HepG2 (cell line): ENCODE measurements around the gene TH. TPM values are rescaled to one million over a fixed set of nuclear protein-coding genes. Genes with fewer than 3 reads are reported as not detected.

Experiments used
- CEBPG ChIP-seq: IDR thresholded peaks from 2 replicates; pipeline ENCODE4 v1.6.1; 2016
- CREM ChIP-seq, 2 experiments: sonication (generic) in 1 of 2; formaldehyde crosslinking in 1 of 2; IDR thresholded peaks; 2 replicates each; pipeline versions ENCODE4 v1.4.0 to v1.6.1; 2016 to 2020; ENCODE audit warnings: antibody characterized with exemption in 1 of 2, mild to moderate bottlenecking in 1 of 2, missing genetic modification reagents in 1 of 2
- EED ChIP-seq: sonication (generic); formaldehyde crosslinking; IDR thresholded peaks from 2 replicates; pipeline ENCODE4 v1.5.0; 2020; ENCODE audit warnings: mild to moderate bottlenecking, missing genetic modification reagents
- GTF2F1 ChIP-seq: fragments of 150-350 bp; IDR thresholded peaks from 2 replicates; pipeline ENCODE4 v1.6.1; 2014; ENCODE audit warnings: low read length
- HINFP ChIP-seq: sonication (generic); formaldehyde crosslinking; IDR thresholded peaks from 2 replicates; pipeline ENCODE4 v1.4.0; 2020; ENCODE audit warnings: low read depth, mild to moderate bottlenecking, missing genetic modification reagents
- MAF1 ChIP-seq: sonication (generic); formaldehyde crosslinking; IDR thresholded peaks from 2 replicates; pipeline ENCODE4 v1.5.0; 2020; ENCODE audit warnings: missing genetic modification reagents, borderline replicate concordance
- MLX ChIP-seq: IDR thresholded peaks from 2 replicates; pipeline ENCODE4 v1.6.1; 2016
- NR2F6 ChIP-seq, 2 experiments: IDR thresholded peaks; 2 replicates each; pipeline ENCODE4 v1.6.1; 2016; ENCODE audit warnings: antibody characterized with exemption in 1 of 2, mild to moderate bottlenecking in 1 of 2
- RBFOX2 ChIP-seq: fragments of 200-400 bp; formaldehyde crosslinking; IDR thresholded peaks from 2 replicates; pipeline ENCODE4 v1.6.1; 2017; ENCODE audit warnings: low read depth, mild to moderate bottlenecking, low read length
- REXO4 ChIP-seq: sonication (generic); formaldehyde crosslinking; IDR thresholded peaks from 2 replicates; pipeline ENCODE4 v1.8.0; 2022; ENCODE audit warnings: missing genetic modification reagents, mild to moderate bottlenecking, borderline replicate concordance
- SMAD9 ChIP-seq: sonication (generic); formaldehyde crosslinking; IDR thresholded peaks from 2 replicates; pipeline ENCODE4 v1.5.1; 2020; ENCODE audit warnings: mild to moderate bottlenecking, missing genetic modification reagents
- TBX2 ChIP-seq: sonication (generic); formaldehyde crosslinking; IDR thresholded peaks from 2 replicates; pipeline ENCODE4 v1.5.0; 2020; ENCODE audit warnings: missing genetic modification reagents, mild to moderate bottlenecking, borderline replicate concordance
- TFE3 ChIP-seq: IDR thresholded peaks from 2 replicates; pipeline ENCODE4 v1.6.1; 2016
- TOPORS ChIP-seq: sonication (generic); formaldehyde crosslinking; IDR thresholded peaks from 2 replicates; pipeline ENCODE4 v1.8.0; 2023; ENCODE audit warnings: mild to moderate bottlenecking, missing genetic modification reagents
- ZNF224 ChIP-seq: sonication (generic); formaldehyde crosslinking; IDR thresholded peaks from 2 replicates; pipeline ENCODE4 v1.5.0; 2020; ENCODE audit warnings: mild to moderate bottlenecking, missing genetic modification reagents
- ZNF33B ChIP-seq: sonication (generic); formaldehyde crosslinking; IDR thresholded peaks from 2 replicates; pipeline ENCODE4 v1.5.1; 2020; ENCODE audit warnings: mild to moderate bottlenecking, missing genetic modification reagents
- ZNF460 ChIP-seq: sonication (generic); formaldehyde crosslinking; IDR thresholded peaks from 2 replicates; pipeline ENCODE4 v1.5.1; 2020; ENCODE audit warnings: missing genetic modification reagents, mild to moderate bottlenecking, borderline replicate concordance
- ZNF609 ChIP-seq: sonication (generic); formaldehyde crosslinking; IDR thresholded peaks from 2 replicates; pipeline ENCODE4 v1.4.0; 2020; ENCODE audit warnings: mild to moderate bottlenecking, missing genetic modification reagents, borderline replicate concordance
- ZNF784 ChIP-seq: sonication (generic); formaldehyde crosslinking; IDR thresholded peaks from 2 replicates; pipeline ENCODE4 v1.5.1; 2020; ENCODE audit warnings: missing genetic modification reagents, mild to moderate bottlenecking, borderline replicate concordance
- ZNF788 ChIP-seq: sonication (generic); formaldehyde crosslinking; IDR thresholded peaks from 2 replicates; pipeline ENCODE4 v1.5.0; 2020; ENCODE audit warnings: mild to moderate bottlenecking, missing genetic modification reagents, borderline replicate concordance
- polyA plus RNA-seq, 8 experiments: library from polyadenylated mRNA; depleted of rRNA in 3 of 8; stranded (reverse) in 7 of 8; unstranded in 1 of 8; fragments of >200 nt; fragmentation: Illumina TruSeq in 4 of 8; extraction: Trizol in 4 of 8; gene quantifications; 2 replicates each; pipeline versions ENCODE4 v1.2.1 to v1.2.3, GENCODE V29; 2011 to 2016; ENCODE audit warnings: low read depth in 4 of 8, missing spikeins in 1 of 8, mixed read lengths in 1 of 8; ENCODE audit not compliant: insufficient read depth in 1 of 8
- total RNA-seq, 5 experiments: library from RNA; depleted of rRNA; stranded (reverse); fragments of >200 nt; fragmentation: Illumina TruSeq; extraction: Trizol; gene quantifications; 2 replicates each; pipeline ENCODE4 v1.2.3, GENCODE V29; 2016; ENCODE audit warnings: low read depth in 1 of 5

Gene TH
- total and polyA plus RNA-seq, 2 of the 13 experiments (the other 11 are each of a cell fraction or from before 2014, with no cell fraction given): 0.36 TPM; not detected in 1

GRCh38 chr11:2136209-2136951 lies 35.2 kb downstream of the TH start (continued):
- TF ChIP-seq HINFP (no peak), RBFOX2 (no peak; the same call in 1 of the 2 replicates), ZNF224 (no peak), ZNF33B (CRISPR knock-in tag) (no peak; the same call in 1 of the 2 replicates), MAF1 (no peak), TBX2 (CRISPR knock-in tag) (no peak; the same call in 1 of the 2 replicates), ZNF460 (CRISPR knock-in tag) (no peak), REXO4 (CRISPR knock-in tag) (no peak), ZNF609 (no peak), SMAD9 (CRISPR knock-in tag) (no peak), ZNF784 (CRISPR knock-in tag) (0 out of 2 replicates have a peak, but pooled peaks have one; percentile 75), MLX (CRISPR knock-in tag) (no peak), CREM (IDR thresholded peaks at IDR 0.05) (no peak), CREM (CRISPR knock-in tag; IDR thresholded peaks at IDR 0.05) (no peak), EED (0 out of 2 replicates have a peak, but pooled peaks have one; percentile 61), NR2F6 (IDR thresholded peaks at IDR 0.05) (no peak), NR2F6 (CRISPR knock-in tag; IDR thresholded peaks at IDR 0.05) (no peak), TFE3 (CRISPR knock-in tag) (0 out of 2 replicates have a peak, but pooled peaks have one; percentile 18), ZNF788 (CRISPR knock-in tag) (no peak), TOPORS (CRISPR knock-in tag) (0 out of 2 replicates have a peak, but pooled peaks have one; percentile 52), GTF2F1 (no peak), CEBPG (CRISPR knock-in tag) (no peak)
